GM10266 (cell line): Measurements from ENCODE around the gene ADAM20.
"Not testable (repeated sequence)": the region's sequence is repeated elsewhere in the genome, so short reads cannot be mapped to it uniquely, and the experiment has no call there.

Experiments
- DNase-seq: peaks from one replicate; pipeline ENCODE4 v3.0.0; 2012; ENCODE audit errors: extremely low spot score
- TF ChIP-seq, protein P1 (sequence below): IDR thresholded peaks from 2 replicates; pipeline ENCODE4 v1.5.1; 2012; ENCODE audit warnings: mild to moderate bottlenecking, low read depth; ENCODE audit not compliant: control insufficient read depth, insufficient read depth; ENCODE audit errors: missing control alignments

ADAM20 gene

DNA sequence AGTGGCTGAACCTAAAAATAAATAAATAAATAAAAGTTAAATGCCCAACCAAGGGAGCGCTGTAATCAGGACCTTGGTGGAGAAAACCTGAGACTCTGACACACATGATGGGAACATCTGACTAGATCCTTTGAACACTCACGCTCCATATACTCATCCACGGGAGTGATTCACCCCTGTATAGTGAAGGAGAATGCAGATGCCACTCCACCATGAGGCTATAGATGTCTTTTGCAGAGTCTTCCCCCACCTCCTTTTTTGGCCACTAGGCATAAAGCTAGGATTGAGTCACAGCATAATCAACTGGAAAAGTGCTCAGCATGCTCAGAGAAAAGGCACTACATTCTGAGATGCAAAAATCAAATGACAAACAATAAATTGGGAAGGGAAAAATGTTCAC lies 19.0 kb downstream of the ADAM20 start:
- no peak for DNase-seq
- TF ChIP-seq, protein P1, sequence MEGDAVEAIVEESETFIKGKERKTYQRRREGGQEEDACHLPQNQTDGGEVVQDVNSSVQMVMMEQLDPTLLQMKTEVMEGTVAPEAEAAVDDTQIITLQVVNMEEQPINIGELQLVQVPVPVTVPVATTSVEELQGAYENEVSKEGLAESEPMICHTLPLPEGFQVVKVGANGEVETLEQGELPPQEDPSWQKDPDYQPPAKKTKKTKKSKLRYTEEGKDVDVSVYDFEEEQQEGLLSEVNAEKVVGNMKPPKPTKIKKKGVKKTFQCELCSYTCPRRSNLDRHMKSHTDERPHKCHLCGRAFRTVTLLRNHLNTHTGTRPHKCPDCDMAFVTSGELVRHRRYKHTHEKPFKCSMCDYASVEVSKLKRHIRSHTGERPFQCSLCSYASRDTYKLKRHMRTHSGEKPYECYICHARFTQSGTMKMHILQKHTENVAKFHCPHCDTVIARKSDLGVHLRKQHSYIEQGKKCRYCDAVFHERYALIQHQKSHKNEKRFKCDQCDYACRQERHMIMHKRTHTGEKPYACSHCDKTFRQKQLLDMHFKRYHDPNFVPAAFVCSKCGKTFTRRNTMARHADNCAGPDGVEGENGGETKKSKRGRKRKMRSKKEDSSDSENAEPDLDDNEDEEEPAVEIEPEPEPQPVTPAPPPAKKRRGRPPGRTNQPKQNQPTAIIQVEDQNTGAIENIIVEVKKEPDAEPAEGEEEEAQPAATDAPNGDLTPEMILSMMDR = no peak

DNA sequence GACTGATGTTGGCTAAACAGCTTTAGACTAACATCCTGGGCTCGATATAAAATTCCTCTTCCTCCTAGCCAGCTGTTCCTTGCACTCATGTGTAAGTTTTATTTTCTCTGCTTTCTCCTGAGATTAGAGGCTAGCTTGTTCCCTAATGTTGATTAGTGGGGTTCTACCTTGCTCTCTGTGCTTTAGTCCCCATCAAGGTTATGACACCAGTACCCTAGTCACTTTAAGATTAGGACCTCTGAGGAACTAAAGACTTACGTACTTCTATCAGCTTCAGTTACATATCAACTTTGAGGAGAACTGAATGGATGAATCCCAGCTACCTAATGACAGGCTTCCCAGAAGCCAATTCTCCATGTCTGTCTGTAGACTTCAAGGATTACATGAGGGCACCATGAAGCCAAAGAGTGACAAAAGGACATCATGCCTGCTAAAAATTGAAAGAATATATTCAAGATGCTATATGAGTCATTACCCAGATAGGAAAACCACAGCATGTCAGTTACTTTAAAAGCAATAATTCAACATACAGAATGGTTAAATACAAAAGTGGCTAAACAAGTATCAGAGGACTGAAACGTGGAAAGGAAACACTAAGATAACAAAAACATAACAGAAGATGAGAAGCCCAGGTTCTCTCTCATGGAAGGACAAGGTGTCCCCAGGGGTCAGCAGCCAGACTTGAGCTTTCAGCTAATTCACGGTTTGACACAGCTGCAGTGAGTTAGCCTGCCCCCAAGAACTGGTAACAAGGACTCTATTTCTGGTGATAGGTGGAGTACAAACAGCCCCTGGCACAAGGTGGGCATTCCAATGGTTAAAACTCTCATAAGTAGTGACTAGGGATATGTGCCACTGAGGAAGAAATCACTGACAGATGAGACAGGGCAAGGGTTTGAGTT lies 20.4 kb downstream of the ADAM20 start:
- DNase-seq = no peak
- TF ChIP-seq, protein P1 = no peak

DNA sequence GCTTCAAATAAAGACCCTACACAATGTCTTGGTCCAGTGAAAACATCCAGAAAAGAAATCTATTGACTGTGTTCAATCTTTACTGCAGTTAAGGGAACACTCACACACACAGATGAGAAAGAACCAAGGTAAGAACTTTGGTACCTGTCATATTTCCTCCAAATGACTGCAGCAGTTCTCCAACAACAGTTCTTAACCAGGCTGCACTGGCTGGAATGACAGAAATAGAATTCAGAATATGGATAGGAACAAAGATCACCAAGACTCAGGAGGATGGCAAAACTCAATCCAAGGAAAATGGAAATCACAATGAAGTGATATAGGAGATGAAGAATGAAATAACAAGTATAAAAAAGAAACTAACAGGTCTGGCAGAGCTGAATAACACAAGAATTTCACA lies 36.6 kb downstream of the ADAM20 start:
- TF ChIP-seq, protein P1 = no peak
- DNase-seq = no peak

DNA sequence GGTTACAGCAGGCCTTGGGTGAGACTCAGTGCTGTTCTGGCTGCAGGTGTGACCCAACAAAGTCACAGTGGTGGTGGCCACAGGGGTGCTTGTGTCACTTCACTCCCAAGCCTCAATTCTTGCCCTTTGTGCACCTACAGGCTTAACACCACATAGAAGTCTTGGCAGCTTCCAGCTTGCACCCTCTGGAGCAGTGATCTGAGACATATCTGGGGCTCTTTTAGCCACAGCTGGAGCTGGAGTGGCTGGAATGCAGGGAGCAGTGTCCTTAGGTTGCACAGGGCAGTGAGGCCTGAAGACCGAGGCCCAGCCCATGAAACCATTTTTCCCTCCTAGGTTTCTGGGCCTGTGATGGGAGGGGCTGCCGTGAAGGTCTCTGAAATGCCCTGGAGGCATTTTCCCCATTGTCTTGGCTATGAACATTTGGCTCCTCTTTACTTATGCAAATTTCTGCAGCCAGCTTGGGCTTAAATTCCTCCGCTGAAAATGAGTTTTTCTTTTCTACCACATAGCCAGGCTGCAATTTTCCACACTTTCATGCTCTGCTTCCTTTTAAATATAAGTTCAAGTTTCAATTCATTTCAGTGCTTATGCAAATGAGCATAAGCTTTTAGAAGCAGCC lies 45.1 kb downstream of the ADAM20 start:
- no peak for DNase-seq
- TF ChIP-seq, protein P1 = no peak

DNA sequence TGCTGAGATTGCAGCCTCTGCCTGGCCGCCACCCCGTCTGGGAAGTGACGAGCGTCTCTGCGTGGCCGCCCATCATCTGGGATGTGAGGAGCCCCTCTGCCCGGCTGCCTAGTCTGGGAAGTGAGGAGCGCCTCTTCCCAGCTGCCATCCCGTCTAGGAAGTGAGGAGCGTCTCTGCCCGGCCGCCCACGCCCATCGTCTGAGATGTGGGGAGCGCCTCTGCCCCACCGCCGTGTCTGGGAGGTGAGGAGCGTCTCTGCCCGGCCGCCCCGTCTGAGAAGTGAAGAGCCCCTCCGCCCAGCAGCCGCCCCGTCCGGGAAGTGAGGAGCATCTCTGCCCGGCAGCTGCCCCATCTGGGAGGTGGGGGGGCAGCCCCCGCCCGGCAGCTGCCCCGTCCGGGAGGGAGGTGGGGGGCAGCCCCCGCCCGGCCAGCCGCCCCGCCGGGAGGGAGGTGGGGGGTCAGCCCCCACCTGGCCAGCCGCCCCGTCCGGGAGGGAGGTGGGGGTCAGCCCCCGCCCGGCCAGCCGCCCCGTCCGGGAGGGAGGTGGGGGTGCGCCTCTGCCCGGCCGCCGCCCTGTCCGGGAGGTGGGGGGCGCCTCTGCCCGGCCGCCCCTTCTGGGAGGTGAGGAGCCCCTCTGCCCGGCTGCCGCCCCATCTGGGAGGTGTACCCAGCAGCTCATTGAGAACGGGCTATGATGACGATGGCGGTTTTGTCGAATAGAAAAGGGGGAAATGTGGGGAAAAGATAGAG lies 57.3 kb downstream of the ADAM20 start:
- not testable (repeated sequence) for DNase-seq

DNA sequence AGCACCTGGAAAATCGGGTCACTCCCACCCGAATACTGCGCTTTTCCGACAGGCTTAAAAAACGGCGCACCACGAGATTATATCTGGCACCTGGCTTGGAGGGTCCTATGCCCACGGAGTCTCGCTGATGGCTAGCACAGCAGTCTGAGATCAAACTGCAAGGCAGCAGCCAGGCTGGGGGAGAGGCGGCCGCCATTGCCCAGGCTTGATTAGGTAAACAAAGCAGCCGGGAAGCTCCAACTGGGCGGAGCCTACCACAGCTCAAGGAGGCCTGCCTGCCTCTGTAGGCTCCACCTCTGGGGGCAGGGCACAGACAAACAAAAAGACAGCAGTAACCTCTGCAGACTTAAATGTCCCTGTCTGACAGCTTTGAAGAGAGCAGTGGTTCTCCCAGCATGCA lies 59.3 kb downstream of the ADAM20 start:
- not testable (repeated sequence) for DNase-seq

DNA sequence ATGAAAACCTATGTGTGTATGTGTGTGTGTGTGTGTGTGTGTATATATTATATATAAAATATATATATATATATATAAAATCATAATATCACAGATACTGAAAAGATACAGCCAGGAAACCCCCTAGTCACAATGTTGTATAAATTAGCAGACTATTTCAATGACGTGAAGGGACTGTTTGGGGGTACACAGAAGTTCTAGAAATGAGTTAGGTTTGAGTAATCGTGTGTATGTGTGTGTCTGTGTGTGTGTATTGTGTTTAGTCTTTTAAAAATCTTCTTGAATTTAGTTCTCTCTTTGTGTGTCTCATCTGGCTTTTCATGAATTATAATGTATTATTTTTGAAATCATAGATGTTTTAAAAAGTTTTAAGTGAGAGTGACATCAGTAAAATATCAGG lies 61.0 kb downstream of the ADAM20 start:
- TF ChIP-seq, protein P1 = no peak
- no peak for DNase-seq
